Measurements from ENCODE around the gene PPP2R2C.

PPP2R2C gene

GRCh38 chr4:6377626-6378492 lies 94.6 kb downstream of the PPP2R2C start:
- no peak for DNase-seq (ENCODE audit: low spot score)
- H3K4me3 ChIP-seq, result no peak overlapping the region
- TF ChIP-seq CTCF (IDR thresholded peaks at IDR 0.05), result no peak
- H3K27ac ChIP-seq, result no peak overlapping the region

GRCh38 chr4:6375620-6376295 lies 96.7 kb downstream of the PPP2R2C start:
- no peak for DNase-seq (ENCODE audit: low spot score)
- no peak overlapping the region for H3K27ac ChIP-seq
- no peak overlapping the region for H3K4me3 ChIP-seq

GRCh38 chr4:6374575-6374974 lies 97.8 kb downstream of the PPP2R2C start:
- H3K27ac ChIP-seq, result no peak overlapping the region
- no peak for DNase-seq (ENCODE audit: low spot score)
- H3K4me3 ChIP-seq, result no peak overlapping the region
- TF ChIP-seq CTCF (IDR thresholded peaks at IDR 0.05), result no peak

More at GRCh38 chr4:6375620-6376295, 96.7 kb downstream of the PPP2R2C start:
- TF ChIP-seq CTCF (IDR thresholded peaks at IDR 0.05), result no peak

- Histone ChIP-seq H3K4me3 (no peak overlapping the region), H3K27ac (no peak overlapping the region)
- no peak for DNase-seq (ENCODE audit: low spot score)
- no peak for TF ChIP-seq CTCF (IDR thresholded peaks at IDR 0.05)
Observed at GRCh38 chr4:6373541-6374410, 98.6 kb downstream of the PPP2R2C start.

- no peak overlapping the region for H3K4me3 ChIP-seq
- H3K27ac ChIP-seq, result no peak overlapping the region
- DNase-seq (ENCODE audit: low spot score), result no peak
- no peak for TF ChIP-seq CTCF (IDR thresholded peaks at IDR 0.05)
Observed at GRCh38 chr4:6372649-6373525, 99.5 kb downstream of the PPP2R2C start.

GRCh38 chr4:6371812-6372211 lies 100.6 kb downstream of the PPP2R2C start:
- TF ChIP-seq CTCF (IDR thresholded peaks at IDR 0.05), result no peak
- no peak overlapping the region for H3K4me3 ChIP-seq
- DNase-seq (ENCODE audit: low spot score), result no peak
- H3K27ac ChIP-seq, result no peak overlapping the region
